T follicular helper cell (primary cell): ENCODE measurements around the gene LARP1B.
"Not testable (repeated sequence)": the region's sequence is repeated elsewhere in the genome, so short reads cannot be mapped to it uniquely, and the experiment has no call there.

Experiments used
- DNase-seq: peaks from one replicate; pipeline ENCODE4 v3.0.0-alpha.2; 2020; ENCODE audit warnings: low read depth

Gene LARP1B

GRCh38 chr4:128225148-128225547, 164.0 kb downstream of the LARP1B start:
- DNase-seq = no peak

- no peak for DNase-seq
These were observed 167.0 kb downstream of the LARP1B start for GRCh38 chr4:128227991-128228571.

GRCh38 chr4:128228845-128229795, 168.0 kb downstream of the LARP1B start:
- DNase-seq = no peak

GRCh38 chr4:128232719-128233118, 171.6 kb downstream of the LARP1B start:
- no peak for DNase-seq

- no peak for DNase-seq
These were observed 173.7 kb downstream of the LARP1B start for GRCh38 chr4:128234836-128235235.

GRCh38 chr4:128241019-128241418, 179.9 kb downstream of the LARP1B start:
- DNase-seq = no peak

GRCh38 chr4:128241425-128241913, 180.4 kb downstream of the LARP1B start:
- DNase-seq = no peak

- no peak for DNase-seq
These were observed 180.9 kb downstream of the LARP1B start for GRCh38 chr4:128241981-128242380.

GRCh38 chr4:128242601-128243000, 181.5 kb downstream of the LARP1B start:
- no peak for DNase-seq

GRCh38 chr4:128244379-128244778, 183.3 kb downstream of the LARP1B start:
- no peak for DNase-seq

GRCh38 chr4:128245391-128245790, 184.3 kb downstream of the LARP1B start:
- not testable (repeated sequence) for DNase-seq

GRCh38 chr4:128247906-128248305, 186.8 kb downstream of the LARP1B start:
- DNase-seq = no peak

GRCh38 chr4:128249787-128250668, 188.9 kb downstream of the LARP1B start:
- DNase-seq = no peak

GRCh38 chr4:128255906-128256305, 194.8 kb downstream of the LARP1B start:
- no peak for DNase-seq

GRCh38 chr4:128256539-128256938, 195.4 kb downstream of the LARP1B start:
- DNase-seq = no peak

- DNase-seq = not testable (repeated sequence)
These were observed 197.1 kb downstream of the LARP1B start for GRCh38 chr4:128258166-128258565.

GRCh38 chr4:128259889-128260288, 198.8 kb downstream of the LARP1B start:
- not testable (repeated sequence) for DNase-seq
